Measurements from ENCODE around the gene MAP3K19.
"Not testable (repeated sequence)": the region's sequence is repeated elsewhere in the genome, so short reads cannot be mapped to it uniquely, and the experiment has no call there.

Gene MAP3K19

DNA sequence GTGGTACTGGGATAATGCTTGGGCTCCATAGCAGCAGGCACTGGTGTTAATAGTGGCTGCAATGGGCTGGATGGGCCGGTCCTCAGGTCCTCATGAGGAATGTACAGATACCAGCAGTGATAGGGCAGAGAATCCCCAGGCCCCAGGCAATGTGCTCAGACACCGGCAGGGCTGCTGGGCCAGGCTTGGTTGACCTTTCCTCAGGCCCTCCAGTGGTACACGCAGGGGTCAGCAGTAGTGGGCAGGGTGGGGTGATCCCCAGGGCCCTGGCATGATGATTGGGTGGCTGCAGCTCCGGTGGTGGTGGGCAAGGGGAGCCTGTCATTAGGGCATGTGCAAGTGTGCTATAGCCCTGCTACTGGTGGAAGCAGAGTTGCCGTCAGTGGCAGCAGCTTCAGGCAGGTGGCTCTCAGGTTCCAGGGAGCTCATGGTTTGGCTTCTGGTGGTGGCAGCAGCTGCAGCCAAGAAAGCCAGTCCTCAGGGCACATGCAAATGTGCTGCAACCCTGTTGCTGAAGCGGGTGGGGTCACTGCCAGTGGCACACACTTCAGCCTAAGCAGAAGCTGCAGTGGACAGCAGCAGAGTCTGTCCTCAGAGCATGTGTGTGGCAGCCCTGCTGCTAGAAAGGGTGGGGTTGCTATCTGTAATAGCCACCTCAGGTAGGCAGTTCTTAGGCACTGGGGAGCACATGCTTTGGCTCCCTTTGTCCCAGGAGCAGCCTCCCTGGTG is 71.8 kb downstream of the MAP3K19 start:
- H3K4me3 ChIP-seq (ENCODE audit: low read depth, low read length) = no peak overlapping the region
- no peak for DNase-seq (ENCODE audit: low read depth)
- TF ChIP-seq, protein P1, sequence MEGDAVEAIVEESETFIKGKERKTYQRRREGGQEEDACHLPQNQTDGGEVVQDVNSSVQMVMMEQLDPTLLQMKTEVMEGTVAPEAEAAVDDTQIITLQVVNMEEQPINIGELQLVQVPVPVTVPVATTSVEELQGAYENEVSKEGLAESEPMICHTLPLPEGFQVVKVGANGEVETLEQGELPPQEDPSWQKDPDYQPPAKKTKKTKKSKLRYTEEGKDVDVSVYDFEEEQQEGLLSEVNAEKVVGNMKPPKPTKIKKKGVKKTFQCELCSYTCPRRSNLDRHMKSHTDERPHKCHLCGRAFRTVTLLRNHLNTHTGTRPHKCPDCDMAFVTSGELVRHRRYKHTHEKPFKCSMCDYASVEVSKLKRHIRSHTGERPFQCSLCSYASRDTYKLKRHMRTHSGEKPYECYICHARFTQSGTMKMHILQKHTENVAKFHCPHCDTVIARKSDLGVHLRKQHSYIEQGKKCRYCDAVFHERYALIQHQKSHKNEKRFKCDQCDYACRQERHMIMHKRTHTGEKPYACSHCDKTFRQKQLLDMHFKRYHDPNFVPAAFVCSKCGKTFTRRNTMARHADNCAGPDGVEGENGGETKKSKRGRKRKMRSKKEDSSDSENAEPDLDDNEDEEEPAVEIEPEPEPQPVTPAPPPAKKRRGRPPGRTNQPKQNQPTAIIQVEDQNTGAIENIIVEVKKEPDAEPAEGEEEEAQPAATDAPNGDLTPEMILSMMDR (conservative IDR thresholded peaks at IDR 0.05; ENCODE audit: low read depth, low read length) = no peak

DNA sequence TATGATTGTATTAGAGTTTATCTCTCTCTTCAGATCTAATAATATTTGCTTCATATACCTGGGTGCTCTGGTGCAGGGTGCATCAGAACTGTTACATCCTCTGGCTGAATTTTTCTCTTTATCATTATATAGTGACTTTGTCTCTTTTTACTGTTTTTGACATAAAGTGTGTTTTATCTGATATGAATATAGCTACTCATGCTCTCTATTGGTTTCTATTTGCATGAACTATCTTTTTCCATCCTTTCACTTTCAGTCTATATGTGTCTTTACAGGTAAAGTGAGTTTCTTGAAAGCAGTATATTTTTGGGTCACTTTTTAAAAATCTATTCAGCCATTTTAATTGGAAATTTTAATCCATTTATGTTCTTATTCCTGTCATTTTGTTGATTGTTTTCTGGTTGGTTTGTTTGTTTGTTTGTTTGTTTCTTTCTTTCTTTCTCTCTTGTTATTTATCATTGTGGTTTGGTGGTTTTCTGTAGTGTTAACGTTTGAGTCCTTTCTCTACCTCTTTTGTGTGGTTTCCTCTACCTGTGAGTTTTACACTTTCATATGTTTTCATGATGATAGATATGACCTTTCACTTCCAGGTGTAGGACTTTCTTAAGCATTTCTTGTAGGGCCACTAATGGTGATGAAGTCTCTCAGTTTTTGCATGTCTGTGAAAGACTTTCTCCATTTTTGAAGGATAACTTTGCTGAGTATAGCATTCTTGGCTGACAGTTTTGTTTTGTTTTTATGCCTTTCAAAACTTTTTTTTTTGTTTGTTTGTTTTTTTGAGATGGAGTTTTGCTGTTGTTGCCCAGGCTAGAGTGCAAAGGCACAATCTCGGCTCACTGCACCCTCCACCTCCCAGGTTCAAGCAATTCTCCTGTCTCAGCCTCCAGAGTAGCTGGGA is 73.8 kb downstream of the MAP3K19 start:
- no peak overlapping the region for H3K4me3 ChIP-seq (ENCODE audit: low read depth, low read length)
- no peak for DNase-seq (ENCODE audit: low read depth)
- TF ChIP-seq, protein P1 (conservative IDR thresholded peaks at IDR 0.05; ENCODE audit: low read depth, low read length) = no peak

DNA sequence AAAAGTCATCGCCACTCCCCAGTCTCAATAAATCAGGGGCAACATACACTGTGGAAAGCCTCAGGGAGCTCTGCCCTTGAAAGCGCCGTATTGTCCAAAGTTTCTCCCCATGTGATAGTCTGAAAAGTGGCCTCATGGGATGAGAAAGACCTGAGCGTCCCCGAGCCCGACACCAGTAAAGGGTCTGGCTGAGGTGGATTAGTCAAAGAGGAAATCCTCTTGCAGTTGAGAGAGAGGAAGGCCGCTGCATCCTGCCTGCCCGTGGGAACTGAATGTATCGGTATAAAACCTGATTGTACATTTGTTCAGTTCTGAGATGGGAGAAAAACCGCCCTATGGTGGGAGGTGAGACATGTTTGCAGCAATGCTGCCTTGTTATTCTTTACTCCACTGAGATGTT is 80.1 kb downstream of the MAP3K19 start:
- not testable (repeated sequence) for DNase-seq (ENCODE audit: low read depth); H3K4me3 ChIP-seq (ENCODE audit: low read depth, low read length)

DNA sequence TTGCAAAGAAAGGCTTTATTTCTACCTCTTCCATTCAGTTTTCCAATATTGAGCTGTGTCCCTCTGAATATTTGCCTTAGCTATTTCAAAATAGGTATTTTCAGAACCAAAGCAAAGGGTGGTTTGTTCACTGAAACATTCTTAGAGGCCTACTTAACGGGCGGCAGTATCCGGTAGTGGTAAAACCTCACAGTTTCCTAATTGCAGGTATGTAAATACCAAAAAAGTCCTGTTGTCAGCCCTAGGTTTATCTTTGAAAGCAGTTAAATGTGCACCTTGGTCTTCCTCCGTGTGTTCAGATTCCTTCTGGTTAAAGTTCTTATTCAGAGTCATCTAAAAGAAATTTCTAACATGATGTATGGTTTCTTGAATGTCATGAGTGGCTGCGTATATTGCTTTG is 89.8 kb downstream of the MAP3K19 start:
- TF ChIP-seq, protein P1 (conservative IDR thresholded peaks at IDR 0.05; ENCODE audit: low read depth, low read length) = no peak
- no peak overlapping the region for H3K4me3 ChIP-seq (ENCODE audit: low read depth, low read length)
- no peak for DNase-seq (ENCODE audit: low read depth)

DNA sequence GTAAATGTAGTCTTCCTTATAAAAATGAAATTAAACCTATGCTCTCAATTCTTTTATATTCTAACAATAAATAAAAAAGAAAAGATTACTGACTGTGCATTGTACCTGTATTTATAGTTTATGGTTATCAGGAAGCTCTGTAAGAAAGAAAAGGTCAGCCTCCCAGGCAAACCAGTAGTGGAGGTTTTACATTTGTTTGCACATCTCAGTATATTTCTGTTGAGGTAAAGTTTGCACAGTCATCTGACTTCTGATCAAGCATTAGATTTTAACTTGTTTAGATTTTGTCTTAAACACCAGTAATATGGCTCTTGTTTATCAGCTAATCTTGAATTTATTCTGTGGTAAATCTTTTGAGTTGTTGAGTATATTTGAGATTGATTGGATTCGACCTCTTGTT is 91.5 kb downstream of the MAP3K19 start:
- TF ChIP-seq, protein P1 (conservative IDR thresholded peaks at IDR 0.05; ENCODE audit: low read depth, low read length) = no peak
- DNase-seq (ENCODE audit: low read depth) = no peak
- H3K4me3 ChIP-seq (ENCODE audit: low read depth, low read length) = no peak overlapping the region

DNA sequence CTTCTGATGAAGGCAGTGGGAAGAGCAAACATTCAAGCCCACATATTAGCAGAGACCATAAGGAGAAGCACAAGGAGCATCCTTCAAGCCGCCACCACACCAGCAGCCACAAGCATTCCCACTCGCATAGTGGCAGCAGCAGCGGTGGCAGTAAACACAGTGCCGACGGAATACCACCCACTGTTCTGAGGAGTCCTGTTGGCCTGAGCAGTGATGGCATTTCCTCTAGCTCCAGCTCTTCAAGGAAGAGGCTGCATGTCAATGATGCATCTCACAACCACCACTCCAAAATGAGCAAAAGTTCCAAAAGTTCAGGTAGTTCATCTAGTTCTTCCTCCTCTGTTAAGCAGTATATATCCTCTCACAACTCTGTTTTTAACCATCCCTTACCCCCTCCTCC is 93.2 kb downstream of the MAP3K19 start:
- no peak overlapping the region for H3K4me3 ChIP-seq (ENCODE audit: low read depth, low read length)
- TF ChIP-seq, protein P1 (conservative IDR thresholded peaks at IDR 0.05; ENCODE audit: low read depth, low read length) = no peak
- DNase-seq (ENCODE audit: low read depth) = no peak

DNA sequence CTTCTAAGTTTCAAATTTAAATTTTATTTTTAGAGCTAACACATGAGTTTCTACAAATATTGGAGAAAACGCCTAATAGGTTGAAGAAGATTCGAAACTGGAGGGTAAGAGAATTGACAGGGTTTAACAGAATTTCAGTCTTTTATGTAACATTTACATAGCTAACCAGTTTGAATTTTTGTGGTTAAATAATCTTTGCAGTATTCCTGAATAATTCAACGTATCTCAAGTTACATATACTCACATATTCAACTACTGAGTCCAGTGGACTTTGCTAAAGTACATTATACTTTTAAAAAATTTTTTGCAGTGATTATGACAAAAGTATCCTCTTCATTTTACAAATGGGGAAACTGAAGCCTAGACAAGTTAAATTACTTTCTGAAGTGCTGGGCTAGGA is 94.6 kb downstream of the MAP3K19 start:
- no peak overlapping the region for H3K4me3 ChIP-seq (ENCODE audit: low read depth, low read length)
- DNase-seq (ENCODE audit: low read depth) = peak; percentile 34
- TF ChIP-seq, protein P1 (conservative IDR thresholded peaks at IDR 0.05; ENCODE audit: low read depth, low read length) = no peak
